IMR-90 (cell line): ENCODE data around the gene PRKAG3. TPM values are rescaled to one million over a fixed set of nuclear protein-coding genes. Genes with fewer than 3 reads are reported as not detected.

ENCODE experiments used
- ATAC-seq: fragments of 200-7000 bp; cut with Tn5 transposase; 2 replicates; pipeline ENCODE4 v1.9.1; 2020; ENCODE audit warnings: low read depth, mild to moderate bottlenecking, moderate library complexity
- BruUV-seq: library from RNA; stranded (reverse); fragments of 400-500 nt; replicated peaks from 2 replicates; lab custom pipeline; 2021; lab: Mats Ljungman, UMichigan
- CTCF ChIA-PET: fragments of 300-600 bp; formaldehyde crosslinking; extraction: SDS; loops from one replicate; lab custom pipeline; 2021; ENCODE audit warnings: antibody characterized with exemption; lab: Yijun Ruan, JAX
- POLR2A ChIA-PET: fragments of 300-600 bp; sonication (Branson Sonifier 250); formaldehyde crosslinking; loops from one replicate; lab custom pipeline; 2022; ENCODE audit warnings: antibody characterized with exemption; ENCODE audit not compliant: unreplicated experiment; lab: Charles Lee
- DNase-seq: peaks from one replicate; pipeline ENCODE4 v3.0.0; 2013
- H2AFZ ChIP-seq: replicated peaks from 2 replicates; pipeline ENCODE3; 2013; ENCODE audit warnings: low read length, mild to moderate bottlenecking; ENCODE audit not compliant: poor library complexity
- H2AK5ac ChIP-seq: 2 replicates; pipeline ENCODE4 v1.6.1; 2013; ENCODE audit warnings: low read depth, low read length, inconsistent platforms
- H2AK9ac ChIP-seq: replicated peaks from 2 replicates; pipeline ENCODE3; 2013; ENCODE audit warnings: mild to moderate bottlenecking, low read depth, low read length, moderate library complexity; ENCODE audit not compliant: poor library complexity
- H2BK120ac ChIP-seq: 2 replicates; pipeline ENCODE4 v1.6.1; 2013; ENCODE audit warnings: low read depth, low read length, inconsistent platforms
- H2BK15ac ChIP-seq: 3 replicates; pipeline ENCODE4 v1.6.1; 2013; ENCODE audit warnings: low read depth, low read length, inconsistent platforms
- H2BK20ac ChIP-seq: 2 replicates; pipeline ENCODE4 v1.6.1; 2013; ENCODE audit warnings: low read depth, mild to moderate bottlenecking, inconsistent platforms, low read length, moderate library complexity
- H2BK5ac ChIP-seq: 2 replicates; pipeline ENCODE4 v1.6.1; 2013; ENCODE audit warnings: mild to moderate bottlenecking, low read depth, low read length, inconsistent platforms; ENCODE audit not compliant: poor library complexity, severe bottlenecking
- H3K14ac ChIP-seq: replicated peaks from 2 replicates; pipeline ENCODE4 v1.6.1; 2013; ENCODE audit warnings: low read depth, low read length, inconsistent platforms
- H3K18ac ChIP-seq: 2 replicates; pipeline ENCODE4 v1.6.1; 2013; ENCODE audit warnings: low read depth, low read length, control low read depth
- H3K23ac ChIP-seq: 2 replicates; pipeline ENCODE4 v1.6.1; 2013; ENCODE audit warnings: low read depth, low read length, inconsistent platforms
- H3K27ac ChIP-seq: 2 replicates; pipeline ENCODE4 v1.5.1; 2013; ENCODE audit warnings: mild to moderate bottlenecking, control low read depth, low read length; ENCODE audit not compliant: insufficient read depth
- H3K27me3 ChIP-seq: 2 replicates; pipeline ENCODE4 v1.6.1; 2013; ENCODE audit warnings: low read length; ENCODE audit not compliant: control insufficient read depth, insufficient read depth
- H3K36me3 ChIP-seq: 2 replicates; pipeline ENCODE4 v1.6.1; 2013; ENCODE audit warnings: low read length, mixed read lengths; ENCODE audit not compliant: control insufficient read depth, insufficient read depth
- H3K4ac ChIP-seq: 2 replicates; pipeline ENCODE4 v1.6.1; 2013; ENCODE audit warnings: low read depth, low read length, inconsistent platforms
- H3K4me1 ChIP-seq: 2 replicates; pipeline ENCODE4 v1.6.1; 2013; ENCODE audit warnings: low read length, mixed read lengths; ENCODE audit not compliant: control insufficient read depth, insufficient read depth
- H3K4me2 ChIP-seq: 2 replicates; pipeline ENCODE4 v1.6.1; 2013; ENCODE audit warnings: low read depth, mild to moderate bottlenecking, control low read depth, low read length, moderate library complexity
- H3K4me3 ChIP-seq: 2 replicates; pipeline ENCODE4 v1.5.1; 2013; ENCODE audit warnings: low read depth, mild to moderate bottlenecking, control low read depth, low read length, moderate library complexity; ENCODE audit not compliant: insufficient read depth
- H3K56ac ChIP-seq: 2 replicates; pipeline ENCODE4 v1.6.1; 2013; ENCODE audit warnings: low read length, inconsistent platforms; ENCODE audit not compliant: insufficient read depth; ENCODE audit errors: extremely low read depth
- H3K79me1 ChIP-seq, 2 experiments: 2 replicates each; pipeline ENCODE4 v1.6.1; 2013; ENCODE audit warnings: low read length in 2 of 2, inconsistent platforms in 1 of 2, low read depth in 1 of 2
- H3K9ac ChIP-seq: 2 replicates; pipeline ENCODE4 v1.6.1; 2013; ENCODE audit warnings: low read depth, low read length, control low read depth
- H3K9me1 ChIP-seq: 2 replicates; pipeline ENCODE4 v1.6.1; 2013; ENCODE audit warnings: low read length, inconsistent platforms; ENCODE audit not compliant: insufficient read depth
- H3K9me3 ChIP-seq: 2 replicates; pipeline ENCODE4 v1.6.1; 2013; ENCODE audit warnings: low read length; ENCODE audit not compliant: control insufficient read depth, insufficient read depth
- H4K20me1 ChIP-seq: 2 replicates; pipeline ENCODE4 v1.6.1; 2013; ENCODE audit warnings: low read length, inconsistent platforms; ENCODE audit not compliant: insufficient read depth
- H4K5ac ChIP-seq: 2 replicates; pipeline ENCODE4 v1.6.1; 2013; ENCODE audit warnings: mild to moderate bottlenecking, low read depth, low read length, control low read depth
- H4K8ac ChIP-seq, 2 experiments: 2 replicates each; pipeline ENCODE4 v1.6.1; 2013; ENCODE audit warnings: low read depth in 2 of 2, low read length in 2 of 2, control low read depth in 1 of 2, inconsistent platforms in 1 of 2
- H4K91ac ChIP-seq: 2 replicates; pipeline ENCODE4 v1.6.1; 2013; ENCODE audit warnings: low read depth, low read length, inconsistent platforms; ENCODE audit not compliant: insufficient read depth
- BHLHE40 ChIP-seq: fragments of 150-350 bp; IDR thresholded peaks from 2 replicates; pipeline ENCODE4 v1.6.1; 2016; ENCODE audit warnings: mild to moderate bottlenecking, low read depth, low read length
- CEBPB ChIP-seq: IDR thresholded peaks from 2 replicates; pipeline ENCODE4 v1.6.1; 2012; ENCODE audit warnings: low read depth, low read length, improper control_type of control experiment
- CHD1 ChIP-seq: IDR thresholded peaks from 2 replicates; pipeline ENCODE4 v1.6.1; 2012; ENCODE audit warnings: low read depth, low read length, improper control_type of control experiment
- FOS ChIP-seq: fragments of 150-350 bp; IDR thresholded peaks from 2 replicates; pipeline ENCODE4 v1.6.1; 2016; ENCODE audit warnings: low read depth, low read length
- MAFK ChIP-seq: IDR thresholded peaks from 2 replicates; pipeline ENCODE4 v1.6.1; 2012; ENCODE audit warnings: low read depth, low read length, improper control_type of control experiment
- MAZ ChIP-seq: IDR thresholded peaks from 2 replicates; pipeline ENCODE4 v1.6.1; 2012; ENCODE audit warnings: low read depth, mild to moderate bottlenecking, low read length, improper control_type of control experiment, moderate library complexity, borderline replicate concordance
- MXI1 ChIP-seq: IDR thresholded peaks from 2 replicates; pipeline ENCODE4 v1.6.1; 2012; ENCODE audit warnings: low read depth, mild to moderate bottlenecking, low read length, moderate library complexity, borderline replicate concordance
- NFE2L2 ChIP-seq: fragments of 150-350 bp; IDR thresholded peaks from 2 replicates; pipeline ENCODE4 v1.6.1; 2016; ENCODE audit warnings: low read depth, mild to moderate bottlenecking, low read length
- POLR2A ChIP-seq: IDR thresholded peaks from 2 replicates; pipeline ENCODE4 v1.6.1; 2012; ENCODE audit warnings: mild to moderate bottlenecking, low read depth, low read length
- RAD21 ChIP-seq: IDR thresholded peaks from 2 replicates; pipeline ENCODE4 v1.6.1; 2012; ENCODE audit warnings: low read length, improper control_type of control experiment
- RCOR1 ChIP-seq: IDR thresholded peaks from 2 replicates; pipeline ENCODE4 v1.6.1; 2012; ENCODE audit warnings: mild to moderate bottlenecking, low read length, improper control_type of control experiment; ENCODE audit not compliant: insufficient replicate concordance
- RFX5 ChIP-seq: IDR thresholded peaks from 2 replicates; pipeline ENCODE4 v1.8.0; 2012; ENCODE audit warnings: low read depth, mild to moderate bottlenecking, low read length, moderate library complexity
- SMC3 ChIP-seq: fragments of 150-350 bp; IDR thresholded peaks from 2 replicates; pipeline ENCODE4 v1.6.1; 2016; ENCODE audit warnings: low read depth, mild to moderate bottlenecking, antibody characterized with exemption, low read length, moderate library complexity
- WGBS, 2 experiments: methylation state at CpG; one replicate each; pipeline versions ENCODE4 v1.1.5 to v1.1.7; 2013; ENCODE audit warnings: missing lambda C conversion rate in 2 of 2; ENCODE audit not compliant: insufficient read length in 1 of 2; ENCODE audit errors: extremely low coverage in 2 of 2; 5-methylcytosine and 5-hydroxymethylcytosine counted together
- dilution Hi-C: fragments of 300-500 bp; cut with HindIII; formaldehyde crosslinking; loops from one replicate; pipeline ENCODE4 v1.14.3; 2018; ENCODE audit warnings: low sequenced_read_pairs; ENCODE audit not compliant: unreplicated experiment
- in situ Hi-C: fragments of 300-500 bp; cut with MboI; formaldehyde crosslinking; loops from 3 replicates; pipeline ENCODE4 v1.14.3; 2019; ENCODE audit warnings: low sequenced_read_pairs, inconsistent platforms, mixed read lengths
- intact Hi-C: fragments of 100-400 bp; cut with micrococcal nuclease; formaldehyde crosslinking; loops from 2 replicates; pipeline ENCODE4 v1.10.0; 2022
- polyA plus RNA-seq, 3 experiments: library from polyadenylated mRNA; depleted of rRNA; stranded (reverse); fragments of >200 nt; gene quantifications; 2 replicates each; pipeline ENCODE4 v1.2.3, GENCODE V29; 2012; ENCODE audit warnings: low replicate concordance in 1 of 3
- total RNA-seq: library from RNA; depleted of rRNA; stranded (reverse); fragments of >200 nt; gene quantifications from 2 replicates; pipeline ENCODE4 v1.2.3, GENCODE V29; 2012
- TF ChIP-seq, protein P1 (sequence below): fragments of 150-350 bp; IDR thresholded peaks from 2 replicates; pipeline ENCODE4 v1.6.1; 2016; ENCODE audit warnings: low read depth, mild to moderate bottlenecking, low read length, moderate library complexity, borderline replicate concordance

Gene PRKAG3
- total and polyA plus RNA-seq, 2 of the 4 experiments (the other 2 are of a cell fraction) = not detected

DNA sequence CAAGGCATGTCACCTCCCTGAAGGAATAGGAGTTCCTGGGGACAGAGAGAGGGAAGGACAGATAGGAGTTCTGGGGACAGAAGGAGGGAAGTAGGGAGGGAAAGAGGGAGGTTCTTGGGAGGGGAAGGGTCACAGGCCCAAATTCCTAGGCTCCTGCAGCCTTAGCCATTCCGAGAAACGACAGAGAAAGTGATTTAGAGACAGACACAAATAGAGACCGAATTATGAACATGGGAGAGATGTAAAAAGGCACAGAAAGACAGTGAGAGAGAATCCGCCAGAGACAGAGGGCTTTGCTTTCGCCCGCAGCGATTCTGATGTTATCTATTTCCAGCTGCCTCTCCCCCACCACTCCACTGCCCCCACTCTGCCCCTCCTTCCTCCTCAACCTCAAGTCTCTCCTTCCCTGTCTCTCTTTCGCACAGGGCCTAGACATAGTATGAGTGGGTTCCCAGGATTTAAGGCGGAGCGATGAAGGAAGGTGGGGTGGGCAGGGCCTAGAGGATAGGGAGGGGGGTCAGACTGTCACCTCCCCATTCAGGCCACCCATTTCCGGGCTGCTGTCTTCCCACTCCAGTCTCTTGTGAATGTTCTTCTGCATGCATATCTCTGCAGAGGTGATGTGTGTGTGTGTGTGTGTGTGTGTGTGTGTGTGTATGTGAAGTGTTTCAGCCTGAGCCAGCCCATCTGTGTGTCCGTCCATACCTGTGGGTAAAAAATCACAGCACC, 24.7 kb upstream of the PRKAG3 start:
- BruUV-seq = no TSS peak
- H3K27ac ChIP-seq = no peak overlapping the region
- no peak for DNase-seq

More for the DNA sequence above, 24.7 kb upstream of the PRKAG3 start:
- no peaks in the 10 kb centered on the region for H3K79me1 ChIP-seq
- intact Hi-C loops = no loop called here
- no peak overlapping the region for H4K91ac ChIP-seq
- H3K14ac ChIP-seq = no peak overlapping the region
- H3K18ac ChIP-seq = no peak overlapping the region
- H3K4me3 ChIP-seq = no peak overlapping the region
- dilution Hi-C loops = no loop called here
- H2AK5ac ChIP-seq = no peak overlapping the region
- H4K20me1 ChIP-seq = no peaks in the 10 kb centered on the region; the same call in 1 of the 2 replicates
- no peak overlapping the region for H3K4me2 ChIP-seq
- no peak overlapping the region for H4K5ac ChIP-seq
- H3K27me3 ChIP-seq = peaks cover 80% of the 10 kb centered on the region
- no peak for TF ChIP-seq MAZ
- TF ChIP-seq RFX5 = no peak
- TF ChIP-seq CEBPB = no peak
- TF ChIP-seq POLR2A = no peak
- TF ChIP-seq RCOR1 = no peak
- TF ChIP-seq, protein P1, sequence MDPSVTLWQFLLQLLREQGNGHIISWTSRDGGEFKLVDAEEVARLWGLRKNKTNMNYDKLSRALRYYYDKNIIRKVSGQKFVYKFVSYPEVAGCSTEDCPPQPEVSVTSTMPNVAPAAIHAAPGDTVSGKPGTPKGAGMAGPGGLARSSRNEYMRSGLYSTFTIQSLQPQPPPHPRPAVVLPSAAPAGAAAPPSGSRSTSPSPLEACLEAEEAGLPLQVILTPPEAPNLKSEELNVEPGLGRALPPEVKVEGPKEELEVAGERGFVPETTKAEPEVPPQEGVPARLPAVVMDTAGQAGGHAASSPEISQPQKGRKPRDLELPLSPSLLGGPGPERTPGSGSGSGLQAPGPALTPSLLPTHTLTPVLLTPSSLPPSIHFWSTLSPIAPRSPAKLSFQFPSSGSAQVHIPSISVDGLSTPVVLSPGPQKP = no peak
- no peak for TF ChIP-seq SMC3
- TF ChIP-seq CHD1 = no peak
- no peak for TF ChIP-seq RAD21
- TF ChIP-seq FOS = no peak
- no peak for TF ChIP-seq BHLHE40
- no peak for TF ChIP-seq NFE2L2
- TF ChIP-seq MAFK = no peak
- no peak for TF ChIP-seq MXI1
- H3K36me3 ChIP-seq = no peaks in the 10 kb centered on the region
- no peak overlapping the region for H2BK20ac ChIP-seq
- no peak overlapping the region for H3K56ac ChIP-seq
- ChIA-PET POLR2A (no interaction called here), CTCF (interaction anchor here (0.9 kb wide), 1 partner anchor 9 kb away, joined by 3 read pairs; no protein-coding TSS in a partner anchor)
- no peak overlapping the region for H2AFZ ChIP-seq
- no peak overlapping the region for H2BK5ac ChIP-seq
- no peak overlapping the region for H2AK9ac ChIP-seq
- H2BK15ac ChIP-seq = no peak overlapping the region
- no peak for ATAC-seq
- H3K4me1 ChIP-seq = peaks cover 5% of the 10 kb centered on the region; the same call in 1 of the 2 replicates
- no peak overlapping the region for H4K8ac ChIP-seq
- no peak overlapping the region for H3K9ac ChIP-seq
- in situ Hi-C loops = no loop called here
- H3K9me3 ChIP-seq = peaks cover 4% of the 10 kb centered on the region; the same call in 1 of the 2 replicates
- 14% methylated on average over 2 of the region's 12 CpGs; no CpG with 5 or more reads in 1 of the 2 experiments for whole genome bisulfite sequencing, 2 experiments
- no peak overlapping the region for H3K4ac ChIP-seq
- no peak overlapping the region for H3K23ac ChIP-seq
- H2BK120ac ChIP-seq = no peak overlapping the region
- H3K9me1 ChIP-seq = no peaks in the 10 kb centered on the region
